ENCODE measurements around the gene CA6.
"Not testable (repeated sequence)": the region's sequence is repeated elsewhere in the genome, so short reads cannot be mapped to it uniquely, and the experiment has no call there.

CA6 gene

DNA sequence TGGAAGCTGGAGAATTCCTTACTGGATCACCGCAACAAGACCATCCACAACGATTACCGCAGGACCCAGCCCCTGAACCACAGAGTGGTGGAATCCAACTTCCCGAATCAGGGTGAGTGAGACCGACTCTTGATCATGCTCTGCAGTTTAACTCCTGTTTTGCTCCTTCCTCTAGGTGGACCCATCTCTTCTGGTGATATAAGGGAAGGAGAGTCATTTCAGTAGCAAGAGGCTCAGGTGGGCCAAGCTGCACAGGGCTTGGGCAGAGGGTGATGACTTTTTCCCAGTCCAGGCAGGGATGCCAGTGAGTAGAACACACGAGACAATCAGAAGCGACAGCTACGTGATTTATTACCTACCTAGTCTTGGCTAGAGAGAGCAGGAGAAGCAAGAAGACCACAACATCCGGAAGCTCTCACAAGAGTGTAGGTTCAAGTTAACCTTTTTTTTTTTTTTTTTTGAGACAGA, 25.2 kb downstream of the CA6 start:
- peak; percentile 65 for DNase-seq

DNA sequence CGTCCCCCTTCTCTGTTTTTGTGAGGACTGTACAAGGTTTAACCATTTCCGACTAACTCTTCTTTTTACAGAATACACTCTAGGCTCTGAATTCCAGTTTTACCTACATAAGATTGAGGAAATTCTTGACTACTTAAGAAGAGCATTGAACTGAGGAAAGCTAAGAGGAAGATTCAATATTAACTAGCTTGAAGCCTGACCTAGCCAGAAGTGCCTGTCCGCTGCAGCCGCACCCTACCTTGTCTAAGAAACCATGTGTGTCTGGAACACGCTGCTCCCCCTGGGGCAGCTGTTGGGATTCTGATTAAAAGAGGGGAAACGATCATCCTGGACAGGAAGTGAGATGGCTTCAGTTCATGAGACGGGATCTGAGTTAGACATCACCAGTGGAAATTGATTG, 28.9 kb downstream of the CA6 start:
- DNase-seq = no peak

DNA sequence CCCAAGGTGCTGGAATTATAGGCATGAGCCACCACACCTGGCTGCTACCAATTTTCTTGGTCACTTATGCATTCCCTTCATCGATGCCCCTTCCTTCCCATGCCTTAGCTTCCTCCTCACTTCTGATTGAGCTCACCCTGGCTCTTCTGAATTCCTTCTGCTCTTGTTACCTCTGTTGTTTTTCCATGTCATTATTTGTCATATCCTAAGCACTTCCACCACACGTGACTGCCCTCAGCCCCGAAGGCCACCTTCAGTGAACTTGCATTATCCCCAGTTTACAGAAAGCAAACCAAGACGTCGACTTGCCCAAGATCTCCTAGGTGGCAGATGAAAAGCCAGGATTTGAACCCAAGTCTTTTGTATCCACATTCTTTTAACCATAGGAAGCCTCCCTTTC, 30.7 kb downstream of the CA6 start:
- no peak for DNase-seq

DNA sequence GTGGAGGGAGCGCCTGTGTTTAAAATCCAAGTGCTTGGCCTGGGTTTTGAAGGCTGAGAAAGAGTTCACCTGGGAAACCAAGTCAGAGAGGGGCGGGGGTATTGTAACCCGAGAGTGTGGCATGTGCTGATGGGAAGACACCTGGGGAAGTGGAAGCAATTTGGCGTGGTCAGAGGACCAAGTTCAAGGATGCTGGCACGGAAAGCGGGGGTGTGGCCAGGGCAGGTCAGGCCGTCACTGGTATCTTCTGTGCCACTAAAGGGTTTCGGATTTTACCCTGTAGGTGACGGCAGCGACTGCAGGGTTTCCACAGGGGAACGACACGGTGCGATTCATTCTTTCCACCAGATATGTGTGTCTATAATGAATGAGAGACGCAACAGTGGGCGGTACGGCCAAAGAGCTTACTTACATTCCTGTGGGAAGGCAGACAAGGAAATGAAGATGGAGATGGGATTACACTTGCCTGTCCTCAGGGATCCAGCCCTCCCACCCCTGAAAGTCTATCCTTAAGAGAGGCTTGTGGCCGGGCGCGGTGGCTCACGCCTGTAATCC, 31.3 kb downstream of the CA6 start:
- DNase-seq = no peak

DNA sequence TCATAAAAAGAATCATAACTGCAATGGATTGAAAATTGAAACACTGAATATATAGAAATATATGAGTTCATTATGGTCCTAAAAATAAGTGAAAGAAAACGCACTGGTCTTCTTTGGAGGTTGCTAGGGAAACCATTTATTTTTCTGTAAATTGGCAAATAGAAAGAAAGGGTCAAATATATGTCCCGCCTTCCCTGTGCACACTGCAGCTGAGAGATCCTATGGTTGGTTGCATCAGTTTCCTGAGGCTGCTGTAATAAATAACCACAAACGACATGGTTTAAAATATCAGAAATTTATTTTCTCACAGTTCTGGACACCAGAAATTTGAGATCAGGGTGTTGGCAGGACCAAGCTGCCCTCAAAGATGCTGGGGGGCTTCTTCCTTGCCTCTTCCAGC, 35.0 kb downstream of the CA6 start:
- no peak for DNase-seq

DNA sequence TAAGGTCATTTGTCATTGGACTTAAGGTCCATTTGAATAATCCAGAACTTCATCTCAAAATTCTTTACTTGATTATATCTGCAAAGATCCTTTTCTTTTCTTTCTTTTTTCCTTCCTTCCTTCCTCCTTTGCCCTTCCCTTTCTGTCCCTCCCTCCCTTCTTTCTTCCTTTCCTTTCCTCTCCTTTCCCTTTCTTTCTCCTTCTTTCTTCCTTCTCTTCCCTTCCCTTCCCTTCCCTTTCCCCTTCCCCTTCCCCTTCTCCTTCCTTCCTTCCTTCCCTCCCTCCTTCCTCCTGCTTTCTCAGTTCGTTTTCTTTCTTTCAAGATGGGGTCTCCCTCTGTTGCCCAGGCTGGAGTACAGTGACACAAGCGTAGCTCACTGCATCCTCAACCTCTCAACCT, 35.5 kb downstream of the CA6 start:
- no peak for DNase-seq

DNA sequence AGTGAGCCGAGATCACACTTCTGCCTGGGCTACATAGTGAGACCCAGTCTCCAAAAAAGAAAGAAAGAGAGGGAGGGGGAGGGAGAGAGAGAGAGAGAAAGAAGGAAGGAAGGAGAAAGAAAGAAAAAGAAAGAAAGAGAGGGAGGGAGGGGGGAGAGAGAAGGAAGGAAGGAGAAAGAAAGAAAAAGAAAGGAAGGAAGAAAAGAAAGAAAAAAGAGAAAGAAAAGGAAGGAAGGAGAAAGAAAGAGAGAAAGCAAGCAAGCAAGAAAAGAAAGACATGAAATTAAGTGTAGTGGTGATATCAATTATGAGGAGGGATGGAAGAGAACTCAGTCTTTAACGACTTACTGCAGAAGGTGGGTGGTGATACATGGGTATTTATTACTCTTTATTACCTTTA, 38.5 kb downstream of the CA6 start:
- no peak for DNase-seq

DNA sequence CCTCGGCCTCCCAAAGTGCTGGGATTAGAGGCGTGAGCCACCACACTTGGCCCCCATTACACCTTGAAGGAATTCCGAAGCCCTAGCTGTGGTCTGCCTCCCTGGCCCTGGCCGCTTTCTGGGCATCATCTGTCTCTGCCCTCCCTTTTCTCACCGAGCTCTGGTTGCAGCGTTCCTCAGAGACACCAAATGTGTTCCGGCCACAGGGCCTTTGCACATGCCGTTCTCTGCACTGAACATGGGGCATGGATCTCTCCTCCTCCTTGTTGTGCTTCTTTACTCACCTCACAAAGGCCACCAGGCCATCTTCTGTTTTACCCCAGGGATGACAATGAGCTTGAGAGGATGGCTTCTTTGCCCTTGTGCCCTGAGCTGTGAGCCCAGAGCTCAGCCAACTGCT, 39.3 kb downstream of the CA6 start:
- DNase-seq = no peak

DNA sequence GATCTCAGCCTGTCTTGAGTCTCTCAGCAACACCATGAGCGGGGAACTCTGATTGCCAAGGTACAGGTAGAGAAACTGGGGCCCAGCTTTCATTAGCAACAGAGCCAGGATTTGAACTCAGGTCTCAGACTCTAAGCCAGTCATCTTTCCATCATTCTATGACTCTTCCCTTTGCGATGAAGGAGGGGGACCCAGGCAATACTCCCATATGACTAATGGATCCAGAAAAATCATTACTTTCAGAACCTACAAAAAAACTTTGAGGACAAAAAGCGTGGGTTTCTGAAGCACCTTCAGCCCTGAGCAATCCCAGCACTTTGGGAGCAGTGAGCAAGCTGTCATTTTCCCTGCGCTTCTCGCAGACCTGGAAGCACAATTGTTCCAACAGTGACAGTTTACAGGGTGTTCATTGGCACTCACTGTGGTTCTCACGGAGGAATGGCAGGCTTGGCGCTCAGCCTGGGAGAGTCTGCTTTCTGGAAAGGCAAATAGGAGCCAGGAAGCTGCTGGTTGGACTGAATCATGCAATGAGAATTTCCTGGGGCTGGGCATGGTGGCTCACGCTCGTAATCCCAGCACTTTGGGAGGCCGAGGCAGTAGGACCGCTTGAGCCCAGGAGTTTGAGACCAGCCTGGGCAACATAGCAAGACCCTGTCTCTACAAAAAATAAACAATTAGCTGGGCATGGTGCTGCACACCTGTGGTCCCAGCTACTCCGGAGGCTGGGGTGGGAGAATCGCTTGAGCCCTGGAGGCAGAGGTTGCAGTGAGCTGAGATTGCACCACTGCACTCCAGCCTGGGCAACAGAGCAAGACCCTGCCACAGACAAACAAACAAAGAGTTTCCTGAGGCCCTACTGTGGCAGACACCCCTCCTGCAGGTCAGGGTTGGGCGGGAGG, 40.5 kb downstream of the CA6 start:
- no peak for DNase-seq

DNA sequence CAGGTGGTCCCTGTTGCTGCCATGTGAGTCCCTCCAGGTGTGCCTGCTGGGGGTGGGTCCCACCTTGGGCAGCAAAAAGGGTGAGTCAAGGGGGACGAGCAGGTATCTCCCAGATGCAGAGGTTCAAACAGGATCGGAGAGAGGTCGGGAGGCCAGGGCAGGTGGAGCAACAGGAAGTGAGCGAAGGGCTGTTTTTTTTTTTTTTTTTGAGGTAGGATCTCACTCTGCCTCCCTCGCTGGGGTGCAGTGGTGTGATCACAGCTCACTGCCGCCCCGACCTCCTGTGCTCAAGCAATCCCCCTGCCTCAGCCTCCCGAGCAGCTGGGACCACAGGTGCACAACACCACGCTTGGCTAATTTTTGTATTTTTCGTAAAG, 41.1 kb downstream of the CA6 start:
- no peak for DNase-seq

DNA sequence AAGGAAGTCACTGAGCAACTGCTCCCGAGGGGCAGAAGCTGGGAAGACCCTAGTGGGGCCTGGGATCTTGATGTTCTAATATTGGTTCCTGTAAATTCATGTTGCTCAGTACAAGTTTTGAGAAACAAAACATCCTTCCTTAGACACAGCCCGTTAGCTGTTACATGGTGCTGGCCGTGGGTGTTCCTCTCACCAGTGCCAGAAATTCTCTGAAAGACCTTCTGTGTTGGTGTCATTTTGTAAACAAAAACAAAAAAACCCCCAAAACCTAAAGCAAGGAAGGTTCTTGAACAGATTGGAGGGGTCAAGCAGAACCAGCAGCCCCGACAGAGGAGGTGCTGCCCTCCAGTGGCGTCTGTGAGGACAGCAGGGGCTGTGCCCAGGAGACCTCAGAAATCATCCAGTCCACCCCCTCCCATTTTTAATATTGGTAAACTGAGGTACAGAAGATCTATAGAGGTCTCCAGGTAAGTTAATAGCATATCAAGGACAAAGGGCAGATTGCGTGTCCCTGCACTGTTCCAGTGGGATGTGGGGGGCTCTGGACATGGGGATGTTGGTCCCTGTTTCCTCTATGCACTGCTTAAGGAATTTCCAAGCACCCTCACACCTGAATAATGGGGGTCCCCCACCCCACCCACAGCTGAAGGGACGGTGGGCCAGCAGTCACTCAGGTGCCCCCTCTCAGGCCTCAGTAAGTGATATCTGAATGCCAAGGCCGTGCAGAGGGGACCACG, 42.4 kb downstream of the CA6 start:
- peak; percentile 69 for DNase-seq

DNA sequence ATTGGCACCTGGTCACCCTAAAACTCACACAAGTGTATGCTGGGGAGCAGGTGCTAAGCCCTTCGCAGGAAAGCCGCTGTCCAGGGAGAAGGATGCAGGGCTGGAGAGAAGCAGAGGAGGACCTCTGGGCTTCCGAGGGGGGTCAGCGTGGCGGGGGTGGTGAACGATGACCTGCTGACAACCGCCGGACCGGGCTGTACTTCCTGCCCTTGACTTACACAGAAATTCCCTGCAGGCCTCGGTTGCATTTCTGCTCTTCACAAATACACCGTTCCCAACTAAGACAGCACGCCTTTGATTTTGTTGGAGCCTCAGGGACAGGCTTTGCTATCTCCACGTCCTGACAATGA, 42.9 kb downstream of the CA6 start:
- DNase-seq = no peak

DNA sequence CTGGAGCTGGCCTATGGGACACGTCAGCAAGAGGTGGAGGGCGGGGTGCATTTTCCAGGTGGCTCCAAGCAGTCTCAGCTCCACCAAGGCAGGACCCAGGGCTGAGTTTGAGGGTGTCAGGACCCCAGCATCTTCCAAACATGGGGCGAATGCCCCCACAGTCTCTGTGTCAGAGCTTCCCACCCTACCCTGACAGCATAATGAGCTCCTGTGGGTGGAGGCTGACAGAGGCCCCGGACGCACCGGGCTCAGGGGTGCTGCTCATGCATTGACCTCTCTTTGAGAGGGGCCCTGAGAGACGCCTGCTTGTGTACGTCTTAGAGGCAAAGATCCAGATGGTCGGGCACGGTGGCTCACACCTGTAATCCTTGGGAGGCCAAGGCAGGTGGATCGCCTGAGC, 43.4 kb downstream of the CA6 start:
- DNase-seq = no peak

DNA sequence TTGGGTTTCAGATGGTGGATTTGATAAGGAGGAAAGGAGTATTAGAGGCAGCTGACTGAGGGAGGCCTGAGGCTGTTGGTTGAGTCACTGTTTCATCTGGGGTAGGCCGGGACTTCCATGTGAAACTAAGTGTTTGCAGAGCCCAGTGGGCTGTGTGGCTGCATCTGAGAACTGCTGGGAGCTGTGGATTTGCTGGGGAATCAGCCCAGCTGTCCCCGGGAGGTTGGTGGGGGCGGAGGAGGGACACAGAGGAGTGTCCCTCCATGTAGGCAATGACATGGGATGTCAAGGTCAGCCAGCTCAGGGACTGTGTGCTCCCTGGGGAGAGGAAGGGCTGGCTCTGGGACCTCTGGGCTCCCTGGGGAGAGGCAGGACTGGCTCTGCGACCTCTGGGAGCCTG, 44.2 kb downstream of the CA6 start:
- DNase-seq = no peak

DNA sequence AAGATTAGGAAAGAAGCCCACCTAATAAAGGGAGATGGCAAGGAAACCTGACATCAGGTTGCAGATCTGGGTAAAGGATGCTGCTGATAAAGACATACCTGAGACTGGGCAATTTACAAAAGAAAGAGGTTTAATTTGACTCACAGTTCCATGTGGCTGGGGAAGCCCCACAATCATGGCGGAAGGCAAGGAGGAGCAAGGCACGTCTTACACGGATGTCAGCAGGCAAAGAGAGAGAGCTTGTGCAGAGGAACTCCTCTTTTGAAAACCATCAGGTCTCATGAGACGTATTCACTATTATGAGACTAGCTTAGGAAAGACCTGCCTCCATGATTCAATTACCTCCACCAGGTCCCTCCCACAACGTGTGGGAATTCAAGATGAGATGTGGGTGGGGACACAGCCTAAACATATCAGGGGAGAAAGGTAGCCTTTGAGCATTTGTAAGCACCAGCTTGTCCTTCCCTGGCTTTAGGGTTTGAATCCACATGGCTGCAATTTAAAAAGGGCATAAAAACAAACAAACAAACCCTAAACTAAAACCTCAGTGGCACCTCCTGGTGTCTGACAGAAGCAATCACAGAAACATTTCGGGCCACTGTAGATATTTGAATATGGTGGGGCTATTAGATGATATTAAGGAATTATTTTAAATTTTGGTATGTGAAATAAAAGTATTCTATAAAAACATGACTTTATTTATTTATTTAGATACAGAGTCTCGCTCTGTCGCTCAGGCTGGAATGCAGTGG, 47.4 kb downstream of the CA6 start:
- no peak for DNase-seq

DNA sequence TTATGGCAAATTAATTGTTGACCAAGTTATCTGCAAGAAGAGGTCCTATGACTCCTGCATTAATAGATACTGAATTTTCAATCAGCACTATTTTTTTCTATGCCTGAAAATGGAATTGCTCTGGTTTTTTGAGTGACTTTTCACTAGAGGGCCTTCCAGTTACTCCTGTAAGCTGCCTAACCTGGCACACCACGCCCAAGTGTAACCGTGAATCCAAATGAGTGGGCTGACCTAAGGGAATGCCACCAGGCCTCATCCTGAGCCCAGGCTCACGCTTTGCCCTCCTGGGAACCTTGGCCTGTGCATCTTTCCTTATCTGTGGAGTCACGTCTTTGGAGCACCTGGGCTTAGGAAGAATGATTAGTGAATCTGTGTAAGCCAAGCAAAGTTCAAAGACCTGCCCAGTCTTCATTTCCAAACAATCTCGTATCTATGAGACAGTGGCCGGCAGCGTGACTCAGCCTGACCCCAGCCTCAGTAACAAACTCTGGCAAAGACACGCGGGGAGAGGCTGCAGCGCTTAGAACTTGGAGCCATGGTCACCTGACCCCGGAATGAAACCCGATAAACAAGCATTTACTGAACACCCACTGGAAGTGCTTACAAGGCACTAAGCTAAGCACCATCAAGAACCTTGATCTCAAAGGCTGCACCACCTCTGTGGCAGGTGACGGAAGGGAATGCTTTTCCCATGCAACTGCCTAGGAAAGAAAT, 48.5 kb downstream of the CA6 start:
- not testable (repeated sequence) for DNase-seq

DNA sequence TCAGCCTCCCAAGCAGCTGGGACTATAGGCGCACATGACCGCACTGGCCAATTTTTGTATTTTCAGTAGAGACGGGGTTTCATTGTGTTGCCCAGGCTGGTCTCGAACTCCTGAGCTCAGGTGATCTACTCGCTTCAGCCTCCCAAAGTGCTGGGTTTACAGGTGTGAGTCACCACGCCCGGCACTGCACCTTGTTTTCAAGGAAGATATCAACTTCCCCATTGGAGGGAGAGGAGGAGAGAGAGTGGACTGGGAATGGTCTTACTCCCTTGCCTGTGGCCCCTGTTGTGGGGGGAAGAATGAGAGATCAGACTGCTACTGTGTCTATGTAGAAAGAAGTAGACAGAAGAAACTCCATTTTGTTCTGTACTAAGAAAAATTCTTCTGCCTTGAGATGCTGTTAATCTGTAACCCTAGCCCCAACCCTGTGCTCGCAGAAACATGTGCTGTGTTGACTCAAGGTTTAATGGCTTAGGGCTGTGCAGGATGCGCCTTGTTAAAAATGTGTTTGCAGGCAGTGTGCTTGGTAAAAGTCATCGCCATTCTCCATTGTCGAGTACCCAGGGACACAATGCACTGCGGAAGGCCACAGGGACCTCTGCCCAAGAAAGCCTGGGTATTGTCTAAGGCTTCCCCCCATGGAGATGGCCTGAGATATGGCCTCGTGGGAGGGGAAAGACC, 56.0 kb downstream of the CA6 start:
- not testable (repeated sequence) for DNase-seq

DNA sequence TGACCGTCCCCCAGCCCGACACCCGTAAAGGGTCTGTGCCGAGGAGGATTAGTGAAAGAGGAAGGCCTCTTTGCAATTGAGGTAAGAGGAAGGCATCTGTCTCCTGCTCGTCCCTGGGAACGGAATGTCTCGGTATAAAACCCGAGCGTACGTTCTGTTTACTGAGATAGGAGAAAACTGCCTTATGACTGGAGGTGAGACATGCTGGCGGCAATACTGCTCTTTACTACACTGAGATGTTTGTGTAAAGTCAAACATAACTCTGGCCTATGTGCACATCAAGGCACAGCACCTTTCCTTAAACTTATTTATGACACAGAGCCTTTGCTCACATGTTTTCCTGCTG, 56.5 kb downstream of the CA6 start:
- not testable (repeated sequence) for DNase-seq

DNA sequence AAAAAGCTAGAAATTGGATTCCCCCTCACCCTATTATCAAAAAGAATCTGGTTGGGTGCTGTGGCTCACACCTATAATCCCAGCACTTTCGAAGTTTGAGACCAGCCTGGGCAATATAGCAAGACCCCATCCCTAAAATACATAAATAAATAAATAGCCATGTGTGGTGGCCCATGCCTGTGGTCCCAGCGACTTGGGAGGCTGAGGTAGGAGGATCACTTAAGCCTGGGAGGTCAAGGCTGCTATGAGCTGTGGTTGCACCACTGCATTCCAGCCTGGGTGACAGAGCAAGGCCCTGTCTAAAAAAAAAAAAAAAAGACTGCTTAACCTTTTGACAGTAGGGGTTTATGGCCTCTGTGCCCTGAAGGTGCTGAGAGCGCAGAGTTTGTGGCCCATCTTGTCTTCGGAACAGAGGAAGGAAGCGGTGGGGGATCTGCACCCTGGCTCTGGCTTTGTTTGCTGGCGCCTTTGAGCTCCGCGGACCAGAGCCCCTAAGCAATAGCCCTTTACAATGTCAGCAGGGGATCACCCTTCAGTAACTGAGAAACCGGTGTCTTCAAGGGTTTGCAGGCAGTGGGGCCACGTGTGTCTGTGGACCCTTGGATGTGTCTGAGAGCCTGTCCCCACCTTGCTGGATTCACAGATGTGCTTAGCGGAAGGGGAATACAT, 58.5 kb downstream of the CA6 start:
- no peak for DNase-seq

DNA sequence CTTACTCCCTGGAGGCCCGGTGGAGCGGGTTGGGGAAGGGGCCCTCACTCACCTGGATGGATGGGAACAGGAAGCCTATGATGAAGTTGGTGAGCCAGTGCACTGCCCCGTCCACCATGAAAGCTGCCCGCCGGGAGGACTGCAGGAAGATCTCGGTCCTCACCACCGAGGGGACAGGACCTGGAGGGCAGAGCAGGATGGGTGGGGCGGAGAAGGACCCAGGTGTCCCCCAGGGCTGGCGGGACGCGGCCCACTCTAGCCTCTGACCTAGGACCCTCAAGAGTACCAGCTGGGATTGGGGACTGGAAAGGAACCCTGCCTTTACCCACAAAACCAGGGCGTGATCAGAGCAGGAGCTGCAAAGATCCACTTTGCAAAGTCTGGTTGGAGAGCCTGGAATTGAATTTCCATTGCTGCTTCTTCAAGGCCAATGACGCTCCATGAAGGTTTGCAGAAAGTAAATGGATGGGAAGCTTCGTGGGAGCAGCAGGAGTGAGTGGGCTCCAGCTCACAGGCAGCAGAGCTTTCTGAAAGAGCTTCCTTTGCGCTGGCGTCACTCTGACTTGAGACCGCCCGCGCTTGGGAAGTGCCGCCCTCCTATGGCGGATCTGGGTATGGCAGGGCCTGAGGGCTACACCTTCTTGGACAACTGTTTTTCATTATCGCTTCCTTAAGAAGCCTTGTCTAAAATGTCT, 59.2 kb downstream of the CA6 start:
- peak; percentile 74 for DNase-seq

DNA sequence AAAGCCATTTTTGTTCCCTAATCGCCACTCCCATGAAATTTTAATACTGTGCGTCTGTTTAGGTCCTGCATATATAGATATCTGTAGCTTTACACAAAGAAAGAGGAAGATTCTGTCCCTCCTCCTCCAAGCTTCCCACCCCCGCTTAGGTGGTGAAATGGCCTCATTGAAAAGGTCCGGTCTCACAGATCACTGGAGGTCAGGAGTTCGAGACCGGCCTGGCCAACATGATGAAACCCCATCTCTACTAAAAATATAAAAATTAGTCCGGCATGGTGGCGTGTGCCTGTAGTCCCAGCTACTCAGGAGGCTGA, 59.7 kb downstream of the CA6 start:
- DNase-seq = no peak

Measured in CD4-positive, alpha-beta T cell treated with Interleukin-17A for 1 hour (primary cell).